IPS DF 4.7 (cell line): Measurements from ENCODE around the gene PSMA7.

Experiments
- DNase-seq: peaks from one replicate; pipeline ENCODE4 v3.0.0-alpha.2; 2013; ENCODE audit warnings: low spot score; ENCODE audit errors: extremely low read depth

Gene PSMA7

GRCh38 chr20:62137478-62138203 is 5.6 kb downstream of the PSMA7 start:
- no peak for DNase-seq

- DNase-seq, result no peak
Observed at GRCh38 chr20:62137092-62137384, 6.2 kb downstream of the PSMA7 start.

- no peak for DNase-seq
Observed at GRCh38 chr20:62136283-62137091, 6.7 kb downstream of the PSMA7 start.

- no peak for DNase-seq
Observed at GRCh38 chr20:62135573-62136266, 7.5 kb downstream of the PSMA7 start.

- DNase-seq, result no peak
Observed at GRCh38 chr20:62134735-62135231, 8.4 kb downstream of the PSMA7 start.

- DNase-seq, result no peak
Observed at GRCh38 chr20:62133864-62134263, 9.3 kb downstream of the PSMA7 start.

GRCh38 chr20:62133051-62133845 is 9.9 kb downstream of the PSMA7 start:
- DNase-seq, result no peak

DNA sequence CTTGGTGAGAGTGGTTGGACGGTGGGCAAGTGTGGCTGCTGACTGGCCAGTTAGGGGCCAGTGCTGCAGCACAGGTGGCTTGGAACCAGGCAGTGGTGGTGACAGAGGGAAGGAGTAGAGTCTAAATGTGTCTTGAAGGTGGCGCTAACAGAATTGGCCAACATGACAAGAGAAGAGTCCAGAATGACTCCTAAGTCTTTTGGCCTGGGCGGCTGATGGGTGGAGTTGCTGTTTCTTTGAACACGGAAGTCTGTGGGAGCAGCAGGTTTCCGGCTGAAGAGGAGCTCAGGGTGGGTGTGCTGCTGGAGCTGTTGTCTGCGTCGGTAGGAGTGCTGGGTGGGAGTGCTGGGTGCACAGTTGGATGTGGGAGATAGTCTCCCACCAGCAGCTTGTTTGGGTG is 10.8 kb downstream of the PSMA7 start:
- DNase-seq, result no peak

- DNase-seq, result no peak
Observed at GRCh38 chr20:62131560-62132320, 11.5 kb downstream of the PSMA7 start.

DNA sequence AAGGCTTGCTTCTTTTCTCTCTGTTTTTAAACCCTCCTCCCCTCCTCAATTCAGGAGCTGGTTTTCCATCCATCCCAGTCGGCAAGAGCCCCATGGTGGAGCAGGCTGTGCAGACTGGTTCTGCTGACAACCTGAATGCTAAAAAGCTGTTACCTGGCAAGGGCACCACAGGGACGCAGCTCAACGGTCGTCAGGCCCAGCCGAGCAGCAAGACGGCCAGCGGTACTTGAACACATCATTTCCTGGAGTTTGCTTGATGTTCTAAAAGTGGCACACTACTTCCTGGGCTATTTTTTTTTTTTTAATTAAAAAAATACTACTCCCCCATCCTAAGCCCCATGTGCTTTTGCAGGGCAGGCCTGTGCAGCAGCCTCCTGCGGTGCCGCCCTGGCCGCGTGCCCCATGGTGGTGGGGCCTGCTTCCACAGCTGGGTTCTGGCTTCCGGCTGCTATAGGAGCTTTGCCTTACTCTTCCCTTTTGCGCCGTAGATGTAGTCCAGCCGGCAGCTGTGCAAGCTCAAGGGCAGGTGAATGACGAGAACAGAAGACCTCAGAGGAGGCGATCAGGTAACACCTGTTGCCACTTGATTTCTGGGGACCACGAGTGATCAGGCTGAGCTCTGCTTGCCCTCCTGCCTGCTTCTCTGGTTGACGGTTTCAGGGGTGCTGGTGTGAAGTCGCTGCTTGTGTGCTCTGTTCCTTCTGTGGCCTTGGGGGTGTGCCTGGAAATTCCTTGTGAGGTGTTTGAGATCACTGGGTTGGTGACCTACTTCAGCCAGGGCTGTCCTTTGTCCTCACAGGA is 13.3 kb downstream of the PSMA7 start:
- DNase-seq, result no peak

GRCh38 chr20:62128502-62128901 is 14.7 kb downstream of the PSMA7 start:
- DNase-seq, result no peak

- DNase-seq, result no peak
Observed at GRCh38 chr20:62127799-62128198, 15.4 kb downstream of the PSMA7 start.

- no peak for DNase-seq
Observed at GRCh38 chr20:62126141-62126540, 17.1 kb downstream of the PSMA7 start.

DNA sequence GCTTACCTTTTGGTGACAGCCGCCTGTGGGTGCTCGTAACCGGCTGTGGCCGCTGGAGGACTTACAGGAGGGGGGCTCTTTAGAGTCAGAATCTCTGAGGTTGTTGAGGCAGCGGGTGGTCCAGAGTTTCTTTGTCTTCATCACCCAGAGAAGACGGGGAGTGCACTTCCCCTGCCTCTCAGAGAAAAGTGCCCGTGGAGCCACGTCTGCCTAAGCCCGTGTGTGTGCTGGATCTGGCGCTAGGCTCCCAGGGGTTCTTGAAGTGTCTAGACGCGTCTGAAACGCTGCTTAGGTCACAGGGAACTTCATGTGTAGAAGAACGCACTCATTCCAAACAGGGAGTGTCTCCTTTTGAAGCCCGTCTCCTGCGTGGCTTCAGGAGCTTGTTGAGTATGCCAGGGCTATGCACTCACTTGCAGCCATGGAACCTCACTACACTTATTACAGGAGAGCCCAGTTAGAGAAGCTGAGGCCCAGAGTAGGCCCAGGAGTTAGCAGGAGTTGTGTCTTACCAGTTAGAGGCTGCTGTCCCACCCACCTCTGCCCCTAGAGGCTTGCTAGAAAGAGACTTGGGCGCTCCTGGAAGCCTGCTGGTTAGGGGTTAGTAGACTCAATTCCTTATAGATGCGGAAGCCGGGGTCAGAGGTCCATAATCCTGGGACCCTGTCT is 19.6 kb downstream of the PSMA7 start:
- no peak for DNase-seq

DNA sequence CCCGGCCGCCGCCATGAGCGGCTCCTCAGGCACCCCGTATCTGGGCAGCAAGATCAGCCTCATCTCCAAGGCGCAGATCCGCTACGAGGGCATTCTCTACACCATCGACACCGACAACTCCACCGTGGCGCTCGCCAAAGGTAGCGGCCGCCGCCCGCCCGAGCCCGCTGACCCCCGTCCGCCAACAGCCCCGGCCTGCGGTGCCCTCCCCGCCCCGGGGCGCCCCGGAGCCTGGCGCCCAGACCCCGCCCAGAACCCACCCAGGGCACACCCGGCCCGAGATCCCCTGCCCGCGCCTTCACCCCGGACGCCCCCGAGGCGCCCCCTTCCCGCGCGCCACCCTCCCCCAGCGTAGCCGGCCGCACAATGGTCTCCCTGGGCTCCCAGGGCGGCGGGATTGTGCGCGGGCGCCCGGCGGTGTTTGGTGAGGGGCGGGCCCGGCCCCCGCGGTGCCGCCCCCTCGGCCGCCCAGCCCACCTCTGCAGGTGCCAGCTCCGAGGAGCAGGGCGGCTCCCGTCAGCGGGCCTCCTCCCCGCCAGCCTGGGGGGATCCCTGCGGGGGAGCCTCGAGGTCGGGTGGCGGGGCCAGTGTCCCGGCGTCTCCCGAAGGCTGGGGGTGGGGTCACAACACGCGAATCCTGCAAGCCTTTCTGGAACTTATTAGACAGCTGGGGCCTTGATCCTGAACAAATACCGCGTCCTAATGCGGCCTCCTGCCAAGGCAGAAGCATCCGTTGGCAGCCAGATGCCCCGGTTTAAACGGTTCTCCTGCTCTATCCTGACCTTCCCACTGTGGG is 20.3 kb downstream of the PSMA7 start:
- DNase-seq, result no peak

- no peak for DNase-seq
Observed at GRCh38 chr20:62121776-62122653, 21.2 kb downstream of the PSMA7 start, which contains the start of gene LSM14B. LSM14B (plus strand) TSS chr20:62122475; CDS start chr20:62122667, 192 bp downstream.

- no peak for DNase-seq
Observed at GRCh38 chr20:62120990-62121775, 22.0 kb downstream of the PSMA7 start.
